Dermis lymphatic vessel endothelial cell (primary cell): ENCODE results near the gene HBB. TPM values are rescaled to one million over a fixed set of nuclear protein-coding genes. Genes with fewer than 3 reads are reported as not detected.

Source experiments
- total RNA-seq: library from RNA; depleted of rRNA; stranded (reverse); fragments of >200 nt; gene quantifications from 2 replicates; pipeline ENCODE4 v1.2.1, GENCODE V29; 2014

HBB gene
- not detected in 2 replicates for total RNA-seq

GRCh38 chr11:5226732-5227310 is at the start of gene HBB:
Gene HBB (minus strand): TSS chr11:5227071. CDS start chr11:5227021, 50 bp downstream.

GRCh38 chr11:5269715-5270147 is 42.9 kb upstream of the HBB start, which contains the start of gene HBE1:
Gene HBE1 (minus strand): TSS chr11:5269945. CDS start chr11:5269890, 55 bp downstream.

GRCh38 chr11:5254646-5255413 is 28.0 kb upstream of the HBB start, which contains the start of gene HBG2:
Gene HBG2 (minus strand): TSS chr11:5254781. CDS start chr11:5254728, 53 bp downstream.

GRCh38 chr11:5249807-5250396 is 23.0 kb upstream of the HBB start, which contains the start of gene HBG1:
Gene HBG1 (minus strand): TSS chr11:5249857. CDS start chr11:5249804, 53 bp downstream.

GRCh38 chr11:5234381-5234834 is 7.5 kb upstream of the HBB start, which contains the start of gene HBD:
Gene HBD (minus strand): TSS chr11:5234483. CDS start chr11:5234433, 50 bp downstream.

GRCh38 chr11:5200582-5200981 is 26.3 kb downstream of the HBB start, which contains the start of gene OR51V1:
Gene OR51V1 (minus strand): TSS chr11:5200682. CDS start chr11:5200682, 0 bp downstream.

Other genes starting within 250 kb of the HBB start
- gene OR51L1, start 232.2 kb downstream of the HBB start, total RNA-seq: not detected in 2 replicates
- not detected in 2 replicates for gene OR52J3, start 180.5 kb downstream of the HBB start, total RNA-seq
- not detected in 2 replicates for gene OR52E2, start 167.4 kb downstream of the HBB start, total RNA-seq
- gene OR52E1, start 157.5 kb downstream of the HBB start, total RNA-seq: not detected in 2 replicates
- not detected in 2 replicates for gene OR52A5, start 88.7 kb downstream of the HBB start, total RNA-seq
- gene OR52A1, start 72.3 kb downstream of the HBB start, total RNA-seq: not detected in 2 replicates
- not detected in 2 replicates for gene OR51V1, start 26.4 kb downstream of the HBB start, total RNA-seq
- not detected in 2 replicates for gene HBD, start 7.4 kb upstream of the HBB start, total RNA-seq
- gene HBG1, start 22.8 kb upstream of the HBB start, total RNA-seq: not detected in 2 replicates
- gene HBG2, start 27.7 kb upstream of the HBB start, total RNA-seq: not detected in 2 replicates
- not detected in 2 replicates for gene HBE1, start 42.9 kb upstream of the HBB start, total RNA-seq
- gene OR51B4, start 74.9 kb upstream of the HBB start, total RNA-seq: not detected in 2 replicates
- not detected in 2 replicates for gene OR51B2, start 97.2 kb upstream of the HBB start, total RNA-seq
- gene OR51B5, start 116.5 kb upstream of the HBB start, total RNA-seq: 0.09 TPM in 1 of 2 replicates, not detected in the other
- not detected in 2 replicates for gene OR51B6, start 124.4 kb upstream of the HBB start, total RNA-seq
- gene OR51M1, start 156.7 kb upstream of the HBB start, total RNA-seq: not detected in 2 replicates
- not detected in 2 replicates for gene OR51Q1, start 195.0 kb upstream of the HBB start, total RNA-seq
- gene OR51I1, start 214.4 kb upstream of the HBB start, total RNA-seq: not detected in 2 replicates
- gene OR51I2, start 222.3 kb upstream of the HBB start, total RNA-seq: not detected in 2 replicates